HCT116 (cell line): ENCODE results near the gene CHTOP. TPM values are rescaled to one million over a fixed set of nuclear protein-coding genes. Genes with fewer than 3 reads are reported as not detected.

ENCODE experiments used
- ATAC-seq: fragments of 200-7000 bp; cut with Tn5 transposase; 2 replicates; pipeline ENCODE4 v1.9.1; 2020; ENCODE audit warnings: mild to moderate bottlenecking, moderate library complexity
- BruUV-seq: library from RNA; stranded (reverse); fragments of 400-500 nt; replicated peaks from 2 replicates; lab custom pipeline; 2021; lab: Mats Ljungman, UMichigan
- CTCF ChIA-PET: fragments of 300-600 bp; sonication (Branson Sonifier 250); formaldehyde crosslinking; loops from one replicate; lab custom pipeline; 2021; ENCODE audit warnings: antibody characterized with exemption; lab: Charles Lee
- POLR2A ChIA-PET: fragments of 300-600, 350-600 bp; sonication (Branson Sonifier 250); formaldehyde crosslinking; loops from one replicate; lab custom pipeline; 2021; ENCODE audit warnings: antibody characterized with exemption; lab: Charles Lee
- RAD21 ChIA-PET, 2 experiments: fragments of 300-600 bp; sonication (Branson Sonifier 250); formaldehyde crosslinking; loops; one replicate each; lab custom pipeline; 2023; ENCODE audit warnings: low total read pairs in 2 of 2; ENCODE audit not compliant: uncharacterized antibody in 2 of 2, unreplicated experiment in 2 of 2, low non-redundant PET in 1 of 2; lab: Charles Lee
- DNase-seq: peaks from one replicate; pipeline ENCODE4 v3.0.0-alpha.2; 2010; ENCODE audit warnings: low read depth, low spot score
- H2AFZ ChIP-seq: fragments of 200-600 bp; shearing (Covaris generic), sonication (generic); 2 replicates; pipeline ENCODE4 v1.6.1; 2017; ENCODE audit warnings: low read depth, mixed run types, mixed read lengths, antibody characterized with exemption, low read length; ENCODE audit not compliant: poor library complexity, severe bottlenecking
- H3K27ac ChIP-seq: 2 replicates; pipeline ENCODE4 v1.5.1; 2012; ENCODE audit warnings: low read depth, low read length
- H3K27me3 ChIP-seq: fragments of 200-600 bp; sonication (generic); 2 replicates; pipeline ENCODE4 v1.6.1; 2016; ENCODE audit warnings: mixed run types, low read length, mixed read lengths; ENCODE audit not compliant: insufficient read depth
- H3K36me3 ChIP-seq, 2 experiments: fragments of 200-500 bp in 1 of 2; fragments of 200-600 bp in 1 of 2; sonication (Bioruptor generic) in 1 of 2; sonication (generic) in 1 of 2; 2 replicates each; pipeline versions ENCODE4 v1.5.1 to v1.6.1; 2014 to 2016; ENCODE audit warnings: low read length in 2 of 2, inconsistent platforms in 1 of 2, mixed read lengths in 1 of 2, mixed run types in 1 of 2; ENCODE audit not compliant: insufficient read depth in 2 of 2, control insufficient read depth in 1 of 2
- H3K4me1 ChIP-seq, 2 experiments: fragments of 200-600 bp in 1 of 2; sonication (generic) in 1 of 2; 2 replicates each; pipeline versions ENCODE4 v1.5.1 to v1.6.1; 2012 to 2017; ENCODE audit warnings: low read length in 2 of 2, inconsistent platforms in 1 of 2, mild to moderate bottlenecking in 1 of 2, mixed read lengths in 1 of 2, mixed run types in 1 of 2, moderate library complexity in 1 of 2; ENCODE audit not compliant: insufficient read depth in 2 of 2, control insufficient read depth in 1 of 2
- H3K4me2 ChIP-seq: fragments of 200-600 bp; sonication (generic); 2 replicates; pipeline ENCODE4 v1.6.1; 2017; ENCODE audit warnings: mixed run types, low read length, mixed read lengths
- H3K4me3 ChIP-seq, 2 experiments: fragments of 200-600 bp in 1 of 2; sonication (generic) in 1 of 2; replicated peaks in 1 of 2; 2 replicates each; pipeline ENCODE4 v1.5.1; 2011 to 2016; ENCODE audit warnings: low read length in 2 of 2, control low read depth in 1 of 2, low read depth in 1 of 2, mild to moderate bottlenecking in 1 of 2, mixed read lengths in 1 of 2, mixed run types in 1 of 2
- H3K79me2 ChIP-seq: fragments of 200-600 bp; sonication (generic); 2 replicates; pipeline ENCODE4 v1.6.1; 2017; ENCODE audit warnings: mild to moderate bottlenecking, mixed run types, low read length, moderate library complexity, mixed read lengths; ENCODE audit not compliant: insufficient read depth
- H3K9ac ChIP-seq: fragments of 200-600 bp; sonication (generic); 2 replicates; pipeline ENCODE4 v1.6.1; 2016; ENCODE audit warnings: low read length, mixed read lengths
- H3K9me2 ChIP-seq: fragments of 200-600 bp; sonication (generic), shearing (Covaris generic); 2 replicates; pipeline ENCODE4 v1.6.1; 2017; ENCODE audit warnings: mixed run types, mild to moderate bottlenecking, moderate library complexity; ENCODE audit not compliant: insufficient read depth
- H3K9me3 ChIP-seq, 2 experiments: fragments of 200-500 bp in 1 of 2; fragments of 200-600 bp in 1 of 2; sonication (Bioruptor generic) in 1 of 2; sonication (generic) in 1 of 2; 2 replicates each; pipeline ENCODE4 v1.6.1; 2014 to 2017; ENCODE audit warnings: low read length in 2 of 2, mixed read lengths in 2 of 2, inconsistent platforms in 1 of 2, low read depth in 1 of 2, mild to moderate bottlenecking in 1 of 2, mixed run types in 1 of 2, moderate library complexity in 1 of 2; ENCODE audit not compliant: control insufficient read depth in 1 of 2, insufficient read depth in 1 of 2
- H4K20me1 ChIP-seq: fragments of 200-600 bp; sonication (generic), shearing (Covaris generic); 2 replicates; pipeline ENCODE4 v1.6.1; 2017; ENCODE audit warnings: mixed run types, mild to moderate bottlenecking, moderate library complexity; ENCODE audit not compliant: insufficient read depth
- EZH2 ChIP-seq: fragments of 200-600 bp; sonication (generic); IDR thresholded peaks from 2 replicates; pipeline ENCODE4 v1.6.1; 2017; ENCODE audit warnings: antibody characterized with exemption, mixed run types
- FOSL1 ChIP-seq: IDR thresholded peaks from 2 replicates; pipeline ENCODE4 v1.6.1; 2012; ENCODE audit warnings: low read depth
- JUND ChIP-seq: IDR thresholded peaks from 2 replicates; pipeline ENCODE4 v1.6.1; 2012
- MAX ChIP-seq: IDR thresholded peaks from 2 replicates; pipeline ENCODE4 v1.6.1; 2012
- POLR2A ChIP-seq: IDR thresholded peaks from 2 replicates; pipeline ENCODE4 v1.7.0; 2011; ENCODE audit warnings: borderline replicate concordance; ENCODE audit not compliant: insufficient read depth, insufficient read length; ENCODE audit errors: extremely low read depth
- RAD21 ChIP-seq: IDR thresholded peaks from 2 replicates; pipeline ENCODE4 v1.6.1; 2012; ENCODE audit warnings: low read depth, mild to moderate bottlenecking
- SIN3A ChIP-seq: IDR thresholded peaks from 2 replicates; pipeline ENCODE4 v1.6.1; 2012; ENCODE audit warnings: low read depth
- SP1 ChIP-seq: IDR thresholded peaks from 2 replicates; pipeline ENCODE4 v1.6.1; 2012; ENCODE audit warnings: low read depth
- SRF ChIP-seq: IDR thresholded peaks from 2 replicates; pipeline ENCODE4 v1.6.1; 2012; ENCODE audit warnings: low read depth
- TCF7L2 ChIP-seq: IDR thresholded peaks from 2 replicates; pipeline ENCODE4 v1.7.0; 2011; ENCODE audit warnings: borderline replicate concordance, inconsistent platforms; ENCODE audit not compliant: insufficient read depth, insufficient read length; ENCODE audit errors: extremely low read depth
- YY1 ChIP-seq: IDR thresholded peaks from 2 replicates; pipeline ENCODE4 v1.6.1; 2011; ENCODE audit warnings: low read length, low read depth, moderate library complexity, mild to moderate bottlenecking; ENCODE audit not compliant: insufficient replicate concordance; ENCODE audit errors: extremely low read depth
- ZFX ChIP-seq: fragments of 450-650 bp; IDR thresholded peaks from 2 replicates; pipeline ENCODE4 v1.6.1; 2017
- ZNF274 ChIP-seq: fragments of 200-500 bp; sonication (Bioruptor generic); IDR thresholded peaks from 2 replicates; pipeline ENCODE4 v1.6.1; 2014; ENCODE audit warnings: mild to moderate bottlenecking, low read depth, low read length, inconsistent platforms
- intact Hi-C: fragments of 100-400 bp; cut with micrococcal nuclease; formaldehyde crosslinking; loops from 2 replicates; pipeline ENCODE4 v1.10.0; 2022
- total RNA-seq: library from RNA; stranded (reverse); gene quantifications from one replicate; pipeline ENCODE4 v1.2.1, GENCODE V29; 2021; ENCODE audit not compliant: unreplicated experiment
- TF ChIP-seq, protein P1 (sequence below): IDR thresholded peaks from 2 replicates; pipeline ENCODE4 v1.6.1; 2012; ENCODE audit warnings: low read depth
- TF ChIP-seq, protein P2 (sequence below): IDR thresholded peaks from 2 replicates; pipeline ENCODE4 v1.6.1; 2011; ENCODE audit warnings: mild to moderate bottlenecking, low read length, moderate library complexity; ENCODE audit not compliant: insufficient replicate concordance; ENCODE audit errors: extremely low read depth

CHTOP gene
- total RNA-seq, 1 experiment from 2014 or later: 110 TPM

DNA sequence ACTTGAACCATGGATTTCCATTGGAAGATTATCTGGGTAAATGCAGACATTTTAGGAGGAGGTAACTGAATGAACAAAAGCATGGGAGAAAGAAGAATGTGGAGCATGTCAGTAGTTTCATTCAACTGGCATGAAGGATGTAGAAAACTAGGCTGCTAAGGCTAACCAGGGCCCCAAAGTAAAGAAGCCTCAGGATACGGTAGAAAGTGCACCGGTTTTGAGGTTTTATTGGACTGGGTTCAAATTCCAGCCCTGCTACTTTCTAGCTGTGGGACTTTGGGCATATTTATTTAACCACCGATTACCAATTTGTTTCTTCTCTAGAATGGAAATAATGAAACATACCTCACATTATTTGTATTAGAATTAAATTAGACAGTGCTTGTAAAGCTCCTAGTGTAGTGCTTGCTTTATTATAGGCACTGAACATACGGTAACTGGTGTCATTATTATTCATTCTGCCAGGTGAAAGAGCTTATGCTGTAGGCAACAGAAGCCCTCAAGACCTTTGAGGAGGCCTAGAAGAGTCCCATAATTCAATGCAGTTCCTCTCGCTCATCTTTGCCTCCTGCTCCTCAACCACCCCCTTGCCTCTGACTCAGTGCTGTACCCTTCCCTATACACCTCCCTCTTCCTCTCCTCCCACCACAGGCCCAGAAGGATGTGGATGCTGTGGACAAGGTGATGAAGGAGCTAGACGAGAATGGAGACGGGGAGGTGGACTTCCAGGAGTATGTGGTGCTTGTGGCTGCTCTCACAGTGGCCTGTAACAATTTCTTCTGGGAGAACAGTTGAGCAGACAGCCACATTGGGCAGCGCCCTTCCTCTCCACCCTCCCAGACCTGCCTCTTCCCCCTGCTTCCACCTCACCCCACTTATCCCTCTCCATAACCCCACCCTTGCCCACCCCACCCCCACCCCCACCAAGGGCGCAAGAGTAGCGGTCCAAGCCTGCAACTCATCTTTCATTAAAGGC, 2.5 kb upstream of the CHTOP start:
- peaks cover 30% of the 10 kb centered on the region for H3K79me2 ChIP-seq
- no peak overlapping the region for H3K4me2 ChIP-seq
- peaks cover 4% of the 10 kb centered on the region; the same call in 1 of the 2 replicates for H4K20me1 ChIP-seq
- H2AFZ ChIP-seq: no peak overlapping the region
- no TSS peak for BruUV-seq
- TF ChIP-seq SRF: no peak
- TF ChIP-seq EZH2: no peak
- TF ChIP-seq ZFX: no peak
- TF ChIP-seq JUND: no peak
- no peak for TF ChIP-seq FOSL1
- TF ChIP-seq, protein P1, sequence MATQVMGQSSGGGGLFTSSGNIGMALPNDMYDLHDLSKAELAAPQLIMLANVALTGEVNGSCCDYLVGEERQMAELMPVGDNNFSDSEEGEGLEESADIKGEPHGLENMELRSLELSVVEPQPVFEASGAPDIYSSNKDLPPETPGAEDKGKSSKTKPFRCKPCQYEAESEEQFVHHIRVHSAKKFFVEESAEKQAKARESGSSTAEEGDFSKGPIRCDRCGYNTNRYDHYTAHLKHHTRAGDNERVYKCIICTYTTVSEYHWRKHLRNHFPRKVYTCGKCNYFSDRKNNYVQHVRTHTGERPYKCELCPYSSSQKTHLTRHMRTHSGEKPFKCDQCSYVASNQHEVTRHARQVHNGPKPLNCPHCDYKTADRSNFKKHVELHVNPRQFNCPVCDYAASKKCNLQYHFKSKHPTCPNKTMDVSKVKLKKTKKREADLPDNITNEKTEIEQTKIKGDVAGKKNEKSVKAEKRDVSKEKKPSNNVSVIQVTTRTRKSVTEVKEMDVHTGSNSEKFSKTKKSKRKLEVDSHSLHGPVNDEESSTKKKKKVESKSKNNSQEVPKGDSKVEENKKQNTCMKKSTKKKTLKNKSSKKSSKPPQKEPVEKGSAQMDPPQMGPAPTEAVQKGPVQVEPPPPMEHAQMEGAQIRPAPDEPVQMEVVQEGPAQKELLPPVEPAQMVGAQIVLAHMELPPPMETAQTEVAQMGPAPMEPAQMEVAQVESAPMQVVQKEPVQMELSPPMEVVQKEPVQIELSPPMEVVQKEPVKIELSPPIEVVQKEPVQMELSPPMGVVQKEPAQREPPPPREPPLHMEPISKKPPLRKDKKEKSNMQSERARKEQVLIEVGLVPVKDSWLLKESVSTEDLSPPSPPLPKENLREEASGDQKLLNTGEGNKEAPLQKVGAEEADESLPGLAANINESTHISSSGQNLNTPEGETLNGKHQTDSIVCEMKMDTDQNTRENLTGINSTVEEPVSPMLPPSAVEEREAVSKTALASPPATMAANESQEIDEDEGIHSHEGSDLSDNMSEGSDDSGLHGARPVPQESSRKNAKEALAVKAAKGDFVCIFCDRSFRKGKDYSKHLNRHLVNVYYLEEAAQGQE: no peak
- TF ChIP-seq, protein P2, sequence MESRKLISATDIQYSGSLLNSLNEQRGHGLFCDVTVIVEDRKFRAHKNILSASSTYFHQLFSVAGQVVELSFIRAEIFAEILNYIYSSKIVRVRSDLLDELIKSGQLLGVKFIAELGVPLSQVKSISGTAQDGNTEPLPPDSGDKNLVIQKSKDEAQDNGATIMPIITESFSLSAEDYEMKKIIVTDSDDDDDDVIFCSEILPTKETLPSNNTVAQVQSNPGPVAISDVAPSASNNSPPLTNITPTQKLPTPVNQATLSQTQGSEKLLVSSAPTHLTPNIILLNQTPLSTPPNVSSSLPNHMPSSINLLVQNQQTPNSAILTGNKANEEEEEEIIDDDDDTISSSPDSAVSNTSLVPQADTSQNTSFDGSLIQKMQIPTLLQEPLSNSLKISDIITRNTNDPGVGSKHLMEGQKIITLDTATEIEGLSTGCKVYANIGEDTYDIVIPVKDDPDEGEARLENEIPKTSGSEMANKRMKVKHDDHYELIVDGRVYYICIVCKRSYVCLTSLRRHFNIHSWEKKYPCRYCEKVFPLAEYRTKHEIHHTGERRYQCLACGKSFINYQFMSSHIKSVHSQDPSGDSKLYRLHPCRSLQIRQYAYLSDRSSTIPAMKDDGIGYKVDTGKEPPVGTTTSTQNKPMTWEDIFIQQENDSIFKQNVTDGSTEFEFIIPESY: no peak
- TF ChIP-seq SIN3A: no peak
- no peak for TF ChIP-seq ZNF274
- no peak for TF ChIP-seq YY1
- no peak for TF ChIP-seq MAX
- TF ChIP-seq TCF7L2: no peak
- no peak for TF ChIP-seq RAD21
- TF ChIP-seq POLR2A: no peak
- no peak for TF ChIP-seq SP1
- H3K9me3 ChIP-seq: no peaks in the 10 kb centered on the region
- peaks cover 4 to 7% of the 10 kb centered on the region in 2 experiments; a peak in 3 of 4 replicates for H3K36me3 ChIP-seq
- H3K27me3 ChIP-seq: no peaks in the 10 kb centered on the region
- peaks cover 22 to 44% of the 10 kb centered on the region in 2 experiments for H3K4me1 ChIP-seq
- ChIA-PET POLR2A (interaction anchor here (10.5 kb wide), 1 partner anchor 16 kb away, joined by 172 read pairs; the partner anchor contains the start of genes S100A14 and S100A16), RAD21 (no interaction called here), CTCF (no interaction called here)
- no peak overlapping the region for H3K4me3 ChIP-seq
- no peak overlapping the region for H3K27ac ChIP-seq
- intact Hi-C loops: no loop called here
- H3K9me2 ChIP-seq: no peaks in the 10 kb centered on the region
- no peak overlapping the region for H3K9ac ChIP-seq
- ATAC-seq (no peak), DNase-seq (no peak)
